ENCODE results near the gene CTSS.

The CTSS gene

GRCh38 chr1:150708595-150708994, 57.0 kb downstream of the CTSS start:
- TF ChIP-seq, protein P1, sequence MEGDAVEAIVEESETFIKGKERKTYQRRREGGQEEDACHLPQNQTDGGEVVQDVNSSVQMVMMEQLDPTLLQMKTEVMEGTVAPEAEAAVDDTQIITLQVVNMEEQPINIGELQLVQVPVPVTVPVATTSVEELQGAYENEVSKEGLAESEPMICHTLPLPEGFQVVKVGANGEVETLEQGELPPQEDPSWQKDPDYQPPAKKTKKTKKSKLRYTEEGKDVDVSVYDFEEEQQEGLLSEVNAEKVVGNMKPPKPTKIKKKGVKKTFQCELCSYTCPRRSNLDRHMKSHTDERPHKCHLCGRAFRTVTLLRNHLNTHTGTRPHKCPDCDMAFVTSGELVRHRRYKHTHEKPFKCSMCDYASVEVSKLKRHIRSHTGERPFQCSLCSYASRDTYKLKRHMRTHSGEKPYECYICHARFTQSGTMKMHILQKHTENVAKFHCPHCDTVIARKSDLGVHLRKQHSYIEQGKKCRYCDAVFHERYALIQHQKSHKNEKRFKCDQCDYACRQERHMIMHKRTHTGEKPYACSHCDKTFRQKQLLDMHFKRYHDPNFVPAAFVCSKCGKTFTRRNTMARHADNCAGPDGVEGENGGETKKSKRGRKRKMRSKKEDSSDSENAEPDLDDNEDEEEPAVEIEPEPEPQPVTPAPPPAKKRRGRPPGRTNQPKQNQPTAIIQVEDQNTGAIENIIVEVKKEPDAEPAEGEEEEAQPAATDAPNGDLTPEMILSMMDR (IDR thresholded peaks at IDR 0.05; ENCODE audit: control insufficient read depth, insufficient read depth, low read depth, low read length, missing control alignments), result no peak
- DNase-seq (ENCODE audit: low read depth), result no peak
- H3K4me3 ChIP-seq (ENCODE audit: control insufficient read depth, low read depth, low read length), result no peak overlapping the region

DNA sequence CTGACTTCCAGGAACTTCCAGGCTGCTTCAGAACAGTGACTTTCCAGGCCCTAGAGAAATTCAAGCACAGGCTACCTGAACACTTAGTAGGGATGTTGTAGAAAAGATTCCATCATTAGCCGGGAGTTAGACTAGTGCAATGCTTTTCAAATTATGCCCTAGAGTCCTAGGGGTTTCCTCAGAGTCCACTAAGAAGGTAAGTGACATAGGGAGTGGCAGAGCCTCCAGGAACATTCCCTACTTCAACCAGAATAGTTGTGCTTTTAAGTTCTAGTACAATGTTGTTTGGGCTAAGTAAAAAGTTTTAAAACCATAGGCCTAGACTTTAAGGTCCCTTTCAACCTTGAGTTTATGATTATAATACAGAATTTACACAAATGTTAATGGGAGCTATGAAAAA, 59.5 kb downstream of the CTSS start:
- no peak overlapping the region for H3K4me3 ChIP-seq (ENCODE audit: control insufficient read depth, low read depth, low read length)
- TF ChIP-seq, protein P1 (IDR thresholded peaks at IDR 0.05; ENCODE audit: control insufficient read depth, insufficient read depth, low read depth, low read length, missing control alignments), result no peak
- DNase-seq (ENCODE audit: low read depth), result no peak

DNA sequence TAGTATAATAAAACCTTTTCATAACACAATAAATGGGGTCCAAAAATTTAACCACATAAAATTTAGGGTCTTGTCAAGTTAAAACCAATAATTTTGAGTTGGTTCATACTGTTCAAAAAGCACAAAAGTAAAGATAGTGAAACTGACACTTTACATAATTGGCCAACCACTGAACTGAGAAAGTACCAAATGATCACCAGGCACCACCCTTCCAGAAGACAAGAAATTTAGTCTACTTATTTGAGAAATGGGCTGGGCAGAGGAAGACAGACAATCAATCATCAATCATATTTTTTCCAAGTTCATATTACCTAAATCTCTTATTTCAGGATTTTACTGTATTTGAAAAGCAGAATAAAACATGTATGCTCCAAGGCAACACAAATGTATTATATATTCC, 62.2 kb downstream of the CTSS start:
- DNase-seq (ENCODE audit: low read depth), result no peak
- H3K4me3 ChIP-seq (ENCODE audit: control insufficient read depth, low read depth, low read length), result no peak overlapping the region
- TF ChIP-seq, protein P1 (IDR thresholded peaks at IDR 0.05; ENCODE audit: control insufficient read depth, insufficient read depth, low read depth, low read length, missing control alignments), result no peak

GRCh38 chr1:150696995-150697927, 68.3 kb downstream of the CTSS start, which contains the start of gene GOLPH3L:
Gene GOLPH3L (minus strand): TSS chr1:150697154. CDS start chr1:150694838, 2,316 bp downstream.
- H3K4me3 ChIP-seq (ENCODE audit: control insufficient read depth, low read depth, low read length), result peak within 1 kb of the TSS; percentile 80
- peak; percentile 91 for DNase-seq (ENCODE audit: low read depth)
- TF ChIP-seq, protein P1 (IDR thresholded peaks at IDR 0.05; ENCODE audit: control insufficient read depth, insufficient read depth, low read depth, low read length, missing control alignments), result peak; percentile 31

DNA sequence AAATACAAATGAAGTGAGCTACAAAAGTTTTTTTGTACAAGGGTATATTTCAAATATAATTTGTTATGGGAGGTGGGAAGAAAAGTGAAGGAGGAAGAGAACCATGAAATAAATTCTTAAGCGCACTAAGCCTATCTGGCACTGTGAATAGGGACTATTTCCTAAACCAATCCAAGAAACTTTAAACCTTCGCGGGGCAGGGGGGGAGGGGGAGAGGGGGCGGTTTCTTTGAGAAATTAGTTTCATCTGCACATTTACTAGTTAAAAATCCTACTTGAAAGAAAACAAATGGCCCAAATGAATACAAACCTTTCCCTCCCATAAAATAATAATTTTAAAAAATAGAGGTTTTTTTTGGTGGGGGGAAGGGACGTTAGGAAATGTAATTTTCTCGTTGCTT, 69.0 kb downstream of the CTSS start:
- TF ChIP-seq, protein P1 (IDR thresholded peaks at IDR 0.05; ENCODE audit: control insufficient read depth, insufficient read depth, low read depth, low read length, missing control alignments), result no peak
- peak overlapping the region; percentile 80 for H3K4me3 ChIP-seq (ENCODE audit: control insufficient read depth, low read depth, low read length)
- no peak for DNase-seq (ENCODE audit: low read depth)

GRCh38 chr1:150696162-150696561, 69.4 kb downstream of the CTSS start:
- peak overlapping the region; percentile 80 for H3K4me3 ChIP-seq (ENCODE audit: control insufficient read depth, low read depth, low read length)
- TF ChIP-seq, protein P1 (IDR thresholded peaks at IDR 0.05; ENCODE audit: control insufficient read depth, insufficient read depth, low read depth, low read length, missing control alignments), result no peak
- DNase-seq (ENCODE audit: low read depth), result no peak

Measured in AG09309 (cell line).